A673 (cell line): ENCODE results near the gene XYLT1. TPM values are rescaled to one million over a fixed set of nuclear protein-coding genes. Genes with fewer than 3 reads are reported as not detected.

Experiments used
- BruUV-seq: library from RNA; stranded (reverse); fragments of 400-500 nt; replicated peaks from 2 replicates; lab custom pipeline; 2021; lab: Mats Ljungman, UMichigan
- CTCF ChIA-PET: fragments of 300-600 bp; sonication (Branson Sonifier 250); formaldehyde crosslinking; loops from one replicate; lab custom pipeline; 2022; ENCODE audit warnings: antibody characterized with exemption; lab: Charles Lee
- POLR2A ChIA-PET: fragments of 300-600 bp; sonication (Branson Sonifier 250); formaldehyde crosslinking; loops from one replicate; lab custom pipeline; 2022; ENCODE audit warnings: antibody characterized with exemption; ENCODE audit not compliant: low non-redundant PET; lab: Charles Lee
- DNase-seq: peaks from one replicate; pipeline ENCODE4 v3.0.0-alpha.2; 2015; ENCODE audit warnings: low spot score
- H3K27ac ChIP-seq: fragments of 200-600 bp; sonication (generic); 2 replicates; pipeline ENCODE4 v1.5.1; 2016; ENCODE audit warnings: mixed run types, low read depth, mild to moderate bottlenecking, mixed read lengths, antibody characterized with exemption, low read length; ENCODE audit not compliant: poor library complexity, severe bottlenecking
- H3K27me3 ChIP-seq: fragments of 200-600 bp; sonication (generic); replicated peaks from 2 replicates; pipeline ENCODE4 v1.6.1; 2017; ENCODE audit warnings: mixed run types, low read depth, mild to moderate bottlenecking, mixed read lengths, antibody characterized with exemption, low read length; ENCODE audit not compliant: insufficient read depth, poor library complexity
- H3K36me3 ChIP-seq: fragments of 200-600 bp; sonication (generic); 2 replicates; pipeline ENCODE4 v1.6.1; 2016; ENCODE audit warnings: mixed run types, mild to moderate bottlenecking, mixed read lengths, antibody characterized with exemption, low read length; ENCODE audit not compliant: insufficient read depth, poor library complexity, severe bottlenecking
- H3K4me1 ChIP-seq: fragments of 200-600 bp; sonication (generic); 2 replicates; pipeline ENCODE4 v1.6.1; 2017; ENCODE audit warnings: mixed run types, mild to moderate bottlenecking, mixed read lengths, antibody characterized with exemption, low read length; ENCODE audit not compliant: insufficient read depth, poor library complexity, severe bottlenecking
- H3K4me3 ChIP-seq: fragments of 200-600 bp; sonication (generic); 2 replicates; pipeline ENCODE4 v1.5.1; 2016; ENCODE audit warnings: low read depth, mixed run types, mild to moderate bottlenecking, mixed read lengths, low read length; ENCODE audit not compliant: poor library complexity, severe bottlenecking
- H3K9me3 ChIP-seq: fragments of 200-600 bp; sonication (generic); 2 replicates; pipeline ENCODE4 v1.6.1; 2016; ENCODE audit warnings: mixed run types, low read depth, mild to moderate bottlenecking, mixed read lengths, antibody characterized with exemption, low read length; ENCODE audit not compliant: poor library complexity, severe bottlenecking
- CTCF ChIP-seq: fragments of 300-800, 200-600 bp; sonication (generic); conservative IDR thresholded peaks from 2 replicates; pipeline ENCODE4 v1.5.1; 2017; ENCODE audit warnings: low read depth, mild to moderate bottlenecking, antibody characterized with exemption, low read length, moderate library complexity, mixed read lengths
- EZH2 ChIP-seq: fragments of 200-600 bp; sonication (generic); IDR thresholded peaks from 2 replicates; pipeline ENCODE4 v1.6.1; 2017; ENCODE audit warnings: borderline replicate concordance, low read depth, mild to moderate bottlenecking, mixed read lengths, antibody characterized with exemption, low read length; ENCODE audit not compliant: poor library complexity, severe bottlenecking
- intact Hi-C: fragments of 100-400 bp; cut with micrococcal nuclease; formaldehyde crosslinking; loops from one replicate; pipeline ENCODE4 v1.10.0; 2022; ENCODE audit not compliant: unreplicated experiment
- total RNA-seq: library from RNA; stranded (reverse); gene quantifications from 2 replicates; pipeline ENCODE4 v1.2.3, GENCODE V29; 2021

Gene XYLT1
- total RNA-seq, 1 experiment from 2014 or later: 0.64 TPM

DNA sequence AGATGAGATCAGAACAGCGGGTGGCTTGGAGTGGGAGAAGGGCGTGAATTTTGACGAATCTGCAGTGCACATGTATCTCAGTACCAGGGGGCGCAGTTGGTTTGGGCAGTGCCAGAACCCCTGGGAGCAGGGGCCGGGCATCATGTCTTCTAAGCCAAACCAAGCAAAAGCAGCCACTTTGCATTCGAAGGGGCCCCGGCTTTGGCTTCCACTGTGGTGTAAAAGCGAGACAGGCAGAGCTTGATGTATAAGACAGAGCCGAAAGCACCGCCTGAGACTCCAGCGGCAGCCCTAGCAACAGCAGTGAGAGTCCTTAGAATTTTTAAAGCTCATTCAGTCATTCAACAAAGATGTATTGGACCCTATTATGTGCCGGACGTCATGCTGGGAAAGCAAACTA is 3.8 kb upstream of the XYLT1 start:
- ChIA-PET CTCF (no interaction called here), POLR2A (no interaction called here)
- Histone ChIP-seq H3K36me3 (no peaks in the 10 kb centered on the region), H3K9me3 (no peaks in the 10 kb centered on the region), H3K4me1 (no peaks in the 10 kb centered on the region), H3K27me3 (peaks cover 12% of the 10 kb centered on the region), H3K27ac (no peak overlapping the region), H3K4me3 (no peak overlapping the region)
- intact Hi-C loops: no loop called here
- no peak for DNase-seq
- no peak for TF ChIP-seq CTCF
- no peak for TF ChIP-seq EZH2
- no TSS peak for BruUV-seq

DNA sequence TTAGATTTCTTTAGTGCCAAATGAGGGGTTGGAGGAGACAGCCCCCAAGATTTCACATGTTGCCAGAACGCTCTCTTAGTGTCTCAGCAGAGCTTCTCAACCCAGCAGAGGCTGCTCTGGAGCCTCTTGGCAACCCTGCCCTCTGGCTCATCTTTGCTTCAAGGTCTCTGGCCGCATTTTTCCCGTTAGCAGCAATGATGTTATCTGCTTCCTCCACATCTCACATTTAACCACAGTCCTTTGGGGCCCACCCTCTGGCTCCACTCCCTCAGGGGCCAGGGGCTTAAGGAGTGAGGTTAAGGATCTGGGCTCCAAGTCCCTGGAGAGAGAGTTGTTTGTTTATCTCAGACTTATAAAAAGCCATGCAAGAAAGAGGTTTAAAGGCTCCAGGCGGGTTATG is 3.3 kb upstream of the XYLT1 start:
- ChIA-PET POLR2A (no interaction called here), CTCF (no interaction called here)
- BruUV-seq: no TSS peak

GRCh38 chr16:17471719-17472461 is 1.1 kb upstream of the XYLT1 start:
- Histone ChIP-seq H3K4me3 (no peak overlapping the region), H3K36me3 (no peaks in the 10 kb centered on the region), H3K4me1 (no peaks in the 10 kb centered on the region), H3K27ac (no peak overlapping the region), H3K9me3 (no peaks in the 10 kb centered on the region), H3K27me3 (peaks cover 32% of the 10 kb centered on the region)
- no peak for DNase-seq
- ChIA-PET CTCF (no interaction called here), POLR2A (no interaction called here)
- no TSS peak for BruUV-seq
- intact Hi-C loops: no loop called here
- TF ChIP-seq CTCF (no peak), EZH2 (no peak)

More for the DNA sequence above, 3.3 kb upstream of the XYLT1 start:
- peaks cover 17% of the 10 kb centered on the region for H3K27me3 ChIP-seq
- H3K4me1 ChIP-seq: no peaks in the 10 kb centered on the region
- no peak overlapping the region for H3K27ac ChIP-seq
- DNase-seq: no peak
- TF ChIP-seq CTCF: no peak
- TF ChIP-seq EZH2: no peak
- no peaks in the 10 kb centered on the region for H3K9me3 ChIP-seq
- intact Hi-C loops: no loop called here
- H3K36me3 ChIP-seq: no peaks in the 10 kb centered on the region
- no peak overlapping the region for H3K4me3 ChIP-seq
